Smooth muscle cell (in vitro differentiated cells): ENCODE measurements around the gene VSTM2L. TPM values are rescaled to one million over a fixed set of nuclear protein-coding genes. Genes with fewer than 3 reads are reported as not detected.

Experiments used
- DNase-seq: peaks from one replicate; lab custom pipeline; 2025; ENCODE audit not compliant: unreplicated experiment; lab: John Stamatoyannopoulos, UW
- H2AFZ ChIP-seq: fragments of 200-600 bp; sonication (generic); 2 replicates; pipeline ENCODE4 v1.6.0; 2016; ENCODE audit warnings: antibody characterized with exemption, low read depth, mild to moderate bottlenecking
- H3F3A ChIP-seq: fragments of 200-600 bp; sonication (generic); 2 replicates; pipeline ENCODE4 v1.6.0; 2017; ENCODE audit warnings: antibody characterized with exemption, low read depth
- H3K27ac ChIP-seq: fragments of 200-600 bp; sonication (generic); 2 replicates; pipeline ENCODE4 v1.5.1; 2016; ENCODE audit warnings: low read depth, mild to moderate bottlenecking
- H3K27me3 ChIP-seq: fragments of 200-600 bp; sonication (generic); 2 replicates; pipeline ENCODE4 v1.6.1; 2016; ENCODE audit warnings: low read depth, mild to moderate bottlenecking
- H3K36me3 ChIP-seq: fragments of 200-600 bp; sonication (generic); 2 replicates; pipeline ENCODE4 v1.5.1; 2016; ENCODE audit warnings: low read depth
- H3K4me1 ChIP-seq: fragments of 200-600 bp; sonication (generic); 2 replicates; pipeline ENCODE4 v1.5.1; 2016; ENCODE audit warnings: low read depth
- H3K4me2 ChIP-seq: fragments of 200-600 bp; sonication (generic); 2 replicates; pipeline ENCODE4 v1.6.0; 2016; ENCODE audit warnings: mild to moderate bottlenecking
- H3K4me3 ChIP-seq: fragments of 200-600 bp; sonication (generic); 2 replicates; pipeline ENCODE4 v1.5.1; 2016; ENCODE audit warnings: mild to moderate bottlenecking
- H3K79me2 ChIP-seq: fragments of 200-600 bp; sonication (generic); 2 replicates; pipeline ENCODE4 v1.6.0; 2016; ENCODE audit warnings: low read depth, mild to moderate bottlenecking
- H3K9ac ChIP-seq: fragments of 200-600 bp; sonication (generic); 2 replicates; pipeline ENCODE4 v1.6.0; 2016; ENCODE audit warnings: low read depth
- H3K9me3 ChIP-seq: fragments of 200-600 bp; sonication (generic); replicated peaks from 2 replicates; pipeline ENCODE4 v1.5.1; 2016; ENCODE audit warnings: low read depth
- H4K20me1 ChIP-seq: fragments of 200-600 bp; sonication (generic); 2 replicates; pipeline ENCODE4 v1.6.0; 2016; ENCODE audit warnings: low read depth
- CTCF ChIP-seq: fragments of 200-600 bp; sonication (generic); IDR thresholded peaks from 2 replicates; pipeline ENCODE4 v1.5.1; 2017; ENCODE audit warnings: borderline replicate concordance, mild to moderate bottlenecking, antibody characterized with exemption; ENCODE audit not compliant: insufficient read depth, poor library complexity, severe bottlenecking
- WGBS: methylation state at CpG from one replicate; pipeline ENCODE4 v1.1.7; 2016; ENCODE audit warnings: low lambda C conversion rate; 5-methylcytosine and 5-hydroxymethylcytosine counted together
- polyA plus RNA-seq: library from polyadenylated mRNA; unstranded; fragments of >200 nt; fragmentation: Nextera tagmentation; extraction: Ambion mirVana; gene quantifications from 2 replicates; pipeline ENCODE4 v1.2.1, GENCODE V29; 2016
- total RNA-seq: library from RNA; depleted of rRNA; stranded (reverse); fragments of >200 nt; gene quantifications from 2 replicates; pipeline ENCODE4 v1.2.3, GENCODE V29; 2014

The VSTM2L gene
- total and polyA plus RNA-seq, 2 experiments from 2014 or later: 0.56 to 1.9 TPM

- no peaks in the 10 kb centered on the region for H3K36me3 ChIP-seq
- H3K9me3 ChIP-seq: no peaks in the 10 kb centered on the region
- no peak overlapping the region for H2AFZ ChIP-seq
- H3K9ac ChIP-seq: no peak overlapping the region
- no peak for DNase-seq
- no peaks in the 10 kb centered on the region for H4K20me1 ChIP-seq
- H3F3A ChIP-seq: no peaks in the 10 kb centered on the region
- H3K27ac ChIP-seq: no peak overlapping the region
- no peaks in the 10 kb centered on the region for H3K27me3 ChIP-seq
- 69% methylated on average over 4 of the region's 4 CpGs for WGBS
- no peaks in the 10 kb centered on the region for H3K79me2 ChIP-seq
- no peaks in the 10 kb centered on the region for H3K4me1 ChIP-seq
- no peak overlapping the region for H3K4me2 ChIP-seq
- H3K4me3 ChIP-seq: no peak overlapping the region
- TF ChIP-seq CTCF: no peak
Observed at GRCh38 chr20:37894454-37894853, 8.5 kb upstream of the VSTM2L start.

GRCh38 chr20:37895166-37895565 is 7.8 kb upstream of the VSTM2L start:
- no peak for DNase-seq
- Histone ChIP-seq H3K79me2 (no peaks in the 10 kb centered on the region), H3F3A (no peaks in the 10 kb centered on the region), H3K27me3 (peaks cover 5% of the 10 kb centered on the region), H3K4me3 (no peak overlapping the region), H2AFZ (no peak overlapping the region), H3K4me2 (no peak overlapping the region), H4K20me1 (no peaks in the 10 kb centered on the region), H3K4me1 (no peaks in the 10 kb centered on the region), H3K27ac (no peak overlapping the region), H3K9ac (no peak overlapping the region), H3K9me3 (no peaks in the 10 kb centered on the region), H3K36me3 (no peaks in the 10 kb centered on the region)
- TF ChIP-seq CTCF: no peak
- 87% methylated on average over 6 of the region's 6 CpGs for whole genome bisulfite sequencing

- H3F3A ChIP-seq: no peaks in the 10 kb centered on the region
- no peak overlapping the region for H3K4me3 ChIP-seq
Observed at GRCh38 chr20:37896932-37897548, 5.9 kb upstream of the VSTM2L start.

More at GRCh38 chr20:37896932-37897548, 5.9 kb upstream of the VSTM2L start:
- no peak overlapping the region for H3K9ac ChIP-seq
- H4K20me1 ChIP-seq: no peaks in the 10 kb centered on the region
- H2AFZ ChIP-seq: no peak overlapping the region
- H3K4me2 ChIP-seq: no peak overlapping the region
- no peaks in the 10 kb centered on the region for H3K79me2 ChIP-seq
- H3K27ac ChIP-seq: no peak overlapping the region
- H3K4me1 ChIP-seq: no peaks in the 10 kb centered on the region
- WGBS: 71% methylated on average over 12 of the region's 12 CpGs
- peak; percentile 21 for TF ChIP-seq CTCF
- no peak for DNase-seq
- H3K9me3 ChIP-seq: no peaks in the 10 kb centered on the region
- no peaks in the 10 kb centered on the region for H3K36me3 ChIP-seq
- H3K27me3 ChIP-seq: peaks cover 16% of the 10 kb centered on the region
